GM19035 (cell line): Measurements from ENCODE around the gene HES5.
"Not testable (repeated sequence)": the region's sequence is repeated elsewhere in the genome, so short reads cannot be mapped to it uniquely, and the experiment has no call there.

Source experiments
- ATAC-seq: cut with Tn5 transposase; IDR thresholded peaks from one replicate; pipeline ENCODE4 v1.9.1; 2021; ENCODE audit not compliant: unreplicated experiment

The HES5 gene

GRCh38 chr1:2529784-2530512 is at the start of gene HES5:
HES5 (minus strand) TSS chr1:2530263; CDS start chr1:2530164, 99 bp downstream.
- no peak for ATAC-seq

- ATAC-seq: no peak
These were observed 48.7 kb upstream of the HES5 start for GRCh38 chr1:2578758-2579118.

GRCh38 chr1:2577565-2578075 is 47.6 kb upstream of the HES5 start:
- ATAC-seq: peak; percentile 39

GRCh38 chr1:2575801-2576663 is 46.0 kb upstream of the HES5 start:
- ATAC-seq: no peak

GRCh38 chr1:2574350-2574749 is 44.3 kb upstream of the HES5 start:
- ATAC-seq: no peak

- no peak for ATAC-seq
These were observed 43.3 kb upstream of the HES5 start for GRCh38 chr1:2573250-2573920.

GRCh38 chr1:2571348-2571747 is 41.3 kb upstream of the HES5 start:
- ATAC-seq: no peak

GRCh38 chr1:2570332-2570731 is 40.3 kb upstream of the HES5 start:
- ATAC-seq: no peak

GRCh38 chr1:2569703-2570102 is 39.6 kb upstream of the HES5 start:
- not testable (repeated sequence) for ATAC-seq

GRCh38 chr1:2569060-2569459 is 39.0 kb upstream of the HES5 start:
- ATAC-seq: no peak

GRCh38 chr1:2568187-2568816 is 38.2 kb upstream of the HES5 start:
- not testable (repeated sequence) for ATAC-seq

- ATAC-seq: no peak
These were observed 37.1 kb upstream of the HES5 start for GRCh38 chr1:2567083-2567679.

- no peak for ATAC-seq
These were observed 36.3 kb upstream of the HES5 start for GRCh38 chr1:2566101-2567045.

GRCh38 chr1:2564815-2565374 is 34.8 kb upstream of the HES5 start:
- ATAC-seq: no peak

GRCh38 chr1:2564006-2564814 is 34.1 kb upstream of the HES5 start:
- ATAC-seq: no peak

- no peak for ATAC-seq
These were observed 33.1 kb upstream of the HES5 start for GRCh38 chr1:2563205-2563604.

GRCh38 chr1:2561898-2562895 is 32.1 kb upstream of the HES5 start:
- no peak for ATAC-seq
